ENCODE data around the gene HLX. TPM values are rescaled to one million over a fixed set of nuclear protein-coding genes. Genes with fewer than 3 reads are reported as not detected.
A peak's percentile ranks its signal among the peaks of the same experiment; 100 is the strongest.

Gene HLX
- total RNA-seq, 1 donor from 2014 or later = 4.0 TPM

DNA sequence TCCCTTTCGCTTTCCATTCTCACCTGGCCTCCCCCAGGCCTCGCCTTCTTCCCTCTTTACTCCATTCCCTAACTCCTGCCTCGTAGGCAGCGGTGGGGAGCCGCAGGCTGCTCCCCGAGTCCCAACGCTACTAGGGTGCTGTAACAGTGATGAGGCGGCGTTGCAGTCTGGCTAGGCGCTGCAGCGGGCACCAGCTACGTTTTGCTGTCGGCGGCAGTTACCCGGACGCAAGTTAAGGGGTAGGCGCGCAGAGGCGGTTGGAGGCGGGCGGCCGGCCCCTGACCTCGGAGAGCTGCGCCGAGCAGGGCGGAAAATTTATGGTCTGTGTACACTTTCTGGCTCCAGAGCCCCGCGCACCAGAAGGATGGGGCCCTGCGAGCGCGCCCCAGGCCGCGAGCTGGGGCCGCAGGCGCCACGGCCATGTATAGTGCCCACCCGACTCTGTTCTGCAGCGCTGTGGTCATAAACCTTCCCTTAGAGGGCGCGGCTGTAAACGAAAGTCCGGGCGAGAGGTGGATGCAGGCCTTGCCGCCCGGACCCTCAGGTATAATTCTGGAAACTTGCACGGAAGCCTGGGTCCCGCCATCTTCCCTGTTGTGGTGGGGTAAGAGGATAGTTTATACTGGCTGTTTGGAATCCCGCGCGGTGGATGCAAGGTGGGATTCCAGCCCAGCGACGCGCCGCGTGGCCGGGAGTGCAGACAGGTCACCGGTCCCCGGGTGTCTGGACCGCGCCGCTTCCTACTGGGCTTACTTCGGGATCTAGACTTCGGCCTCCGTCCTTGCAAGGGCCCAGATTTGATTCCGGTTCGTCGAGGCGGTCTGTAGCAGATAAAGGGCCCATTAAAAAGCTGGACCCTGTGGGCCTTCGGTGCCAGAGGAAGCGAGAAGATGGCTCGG is 15.0 kb downstream of the HLX start:
- DNase-seq (ENCODE audit: low read depth) = no peak

DNA sequence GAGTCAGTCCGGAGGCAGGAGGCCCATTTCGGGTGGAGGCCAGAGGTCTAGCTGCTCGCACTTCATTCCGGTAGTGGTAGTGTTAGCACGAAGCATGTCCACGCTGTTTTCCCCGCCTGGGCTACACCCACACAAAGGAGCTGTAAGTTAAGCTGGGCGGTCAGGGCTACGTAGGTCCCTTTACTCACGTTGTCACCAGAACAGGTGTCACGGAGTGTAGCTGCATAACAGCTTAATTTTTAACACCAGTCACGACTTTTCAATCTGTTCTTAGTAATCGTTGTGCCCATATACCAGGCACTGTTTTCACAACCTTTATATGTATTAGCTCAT is 15.6 kb downstream of the HLX start:
- DNase-seq (ENCODE audit: low read depth) = no peak

GRCh38 chr1:220895412-220895946 is 16.2 kb downstream of the HLX start:
- DNase-seq (ENCODE audit: low read depth) = no peak

DNA sequence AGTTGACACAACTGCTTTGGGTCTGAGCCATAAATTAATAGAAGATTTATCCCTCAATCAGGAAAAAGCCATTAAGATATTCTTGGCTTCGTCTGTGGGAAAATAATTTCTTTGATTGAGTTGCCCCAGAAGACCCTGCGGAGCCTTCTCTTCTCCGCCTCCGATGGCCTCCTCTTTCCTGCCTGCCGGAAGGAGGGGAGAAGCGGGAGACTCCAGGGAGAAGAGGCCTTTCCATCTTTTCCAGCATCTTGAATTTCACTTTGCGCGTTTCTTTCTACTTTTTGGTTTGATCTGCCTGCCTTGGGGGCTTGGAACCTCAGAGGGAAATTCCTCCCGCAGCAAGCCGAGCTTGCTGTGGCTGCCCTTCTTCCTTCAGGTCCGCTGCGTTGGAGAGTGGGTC is 16.8 kb downstream of the HLX start:
- no peak for DNase-seq (ENCODE audit: low read depth)

DNA sequence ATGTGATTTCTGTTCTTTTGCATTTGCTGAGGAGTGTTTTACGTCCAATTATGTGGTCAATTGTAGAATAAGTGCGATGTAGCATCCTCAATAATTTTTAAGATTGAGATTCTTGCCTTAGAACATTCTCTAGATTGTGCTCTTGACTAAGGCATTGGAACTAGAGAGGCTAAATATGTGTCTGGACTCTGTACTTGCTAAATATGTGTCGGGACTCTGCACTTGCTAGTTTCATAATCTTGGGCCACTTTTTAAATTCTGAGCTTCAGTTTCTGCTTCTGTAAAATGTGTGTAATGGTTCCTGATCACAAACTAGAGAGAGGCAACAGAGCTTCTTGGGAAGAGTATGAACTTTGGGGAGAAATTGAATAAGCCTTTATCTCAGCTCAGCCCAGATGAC is 21.6 kb downstream of the HLX start:
- no peak for DNase-seq (ENCODE audit: low read depth)

DNA sequence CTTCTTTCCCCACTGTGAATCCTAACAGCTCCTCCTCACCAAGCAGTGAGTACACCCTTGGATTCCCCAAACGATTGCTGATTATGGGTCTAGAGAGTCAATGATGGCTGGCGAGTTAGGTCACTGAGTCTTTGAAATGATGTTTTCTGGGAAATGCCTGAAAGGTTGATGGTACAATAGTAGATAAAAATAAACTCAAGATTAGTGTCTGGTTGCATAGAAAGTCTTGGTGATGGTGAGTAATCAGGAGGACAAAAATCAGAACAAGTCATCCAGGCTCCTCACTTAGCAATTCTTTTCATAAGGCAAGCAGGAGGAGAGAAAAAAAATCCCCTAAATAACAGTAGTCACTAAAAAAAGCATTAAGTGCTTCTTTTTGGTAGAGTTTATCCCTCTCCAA is 22.6 kb downstream of the HLX start:
- no peak for DNase-seq (ENCODE audit: low read depth)

DNA sequence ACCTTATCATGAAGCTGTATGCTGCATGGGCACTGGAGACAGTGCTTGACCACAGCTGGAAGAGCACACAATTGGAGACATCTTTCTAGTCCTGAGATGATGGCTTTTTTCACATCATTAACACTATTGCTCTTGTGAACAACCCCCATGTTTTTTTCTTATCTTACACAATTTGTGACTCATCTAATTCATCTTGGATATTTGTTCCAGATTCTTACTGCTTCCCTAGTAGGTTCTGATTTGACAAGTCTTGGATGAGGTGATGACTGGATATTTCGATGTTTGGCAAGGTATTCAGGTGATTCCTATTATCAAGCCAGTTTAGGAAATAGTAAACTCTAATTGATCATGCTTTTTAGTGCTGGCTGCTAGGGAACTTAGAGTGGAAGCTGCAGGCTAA is 23.7 kb downstream of the HLX start:
- DNase-seq (ENCODE audit: low read depth) = no peak

DNA sequence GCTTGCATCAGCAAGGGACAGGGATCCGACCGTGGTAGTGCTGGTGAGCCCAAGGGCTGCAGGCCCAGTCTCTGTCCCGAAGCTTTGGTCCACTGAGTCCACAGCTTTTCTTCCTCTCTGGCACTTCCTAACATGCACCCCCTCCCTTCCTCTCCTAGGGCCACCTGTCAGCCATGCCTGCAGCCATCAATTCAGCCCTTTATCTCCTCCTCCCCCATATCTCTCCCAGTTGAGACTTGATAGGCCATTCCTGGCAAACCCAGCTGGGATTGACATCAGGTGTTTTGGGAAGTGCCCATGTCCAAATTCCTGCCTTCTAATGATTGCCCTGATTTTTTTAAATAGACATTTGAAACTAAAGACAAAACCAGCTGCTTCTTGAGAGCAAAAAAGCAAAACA is 25.6 kb downstream of the HLX start:
- no peak for DNase-seq (ENCODE audit: low read depth)

DNA sequence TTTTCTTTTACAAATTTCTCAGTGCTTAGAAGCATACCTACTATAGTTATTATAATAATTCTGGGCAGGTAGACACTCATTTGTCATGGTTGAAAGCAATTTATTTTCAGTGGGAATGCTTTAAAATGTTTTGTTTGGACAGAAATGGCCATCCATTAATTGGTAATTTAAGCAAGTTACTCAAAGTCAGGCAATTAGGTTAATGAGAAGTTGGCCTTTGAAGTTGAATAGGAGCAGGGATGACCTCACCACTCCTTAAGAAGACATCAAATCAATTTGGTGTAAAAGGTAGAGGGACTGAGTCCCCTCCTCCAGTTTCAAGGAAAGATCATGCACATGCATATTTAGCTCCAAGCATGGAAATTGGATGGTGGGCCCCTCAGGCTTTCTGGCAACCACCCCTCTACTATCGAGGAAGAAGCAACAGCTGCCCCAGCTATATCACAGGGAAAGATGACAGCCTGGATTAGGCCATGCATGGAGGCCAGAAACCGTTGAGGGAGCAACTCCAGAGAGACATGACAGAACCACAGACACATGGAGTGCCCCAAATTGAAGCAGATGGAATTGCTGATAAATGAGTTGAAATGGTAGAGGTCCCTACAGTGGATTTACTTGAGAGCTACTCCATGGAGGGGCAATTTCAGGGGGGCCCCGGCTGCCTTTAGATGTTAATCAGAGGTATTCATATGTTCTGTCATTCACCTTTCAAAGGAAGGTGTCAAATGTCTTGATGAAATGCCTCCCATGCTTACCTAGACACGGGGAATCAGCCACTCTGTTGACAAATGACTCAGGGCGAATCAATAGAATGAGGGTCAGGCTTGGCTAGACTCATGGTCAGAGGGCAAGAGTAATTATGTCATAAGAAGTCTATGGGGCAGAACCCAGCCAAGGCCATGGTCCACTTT is 26.7 kb downstream of the HLX start:
- DNase-seq (ENCODE audit: low read depth) = no peak

- DNase-seq (ENCODE audit: low read depth) = no peak
Measured at GRCh38 chr1:220906561-220907334, 27.5 kb downstream of the HLX start.

DNA sequence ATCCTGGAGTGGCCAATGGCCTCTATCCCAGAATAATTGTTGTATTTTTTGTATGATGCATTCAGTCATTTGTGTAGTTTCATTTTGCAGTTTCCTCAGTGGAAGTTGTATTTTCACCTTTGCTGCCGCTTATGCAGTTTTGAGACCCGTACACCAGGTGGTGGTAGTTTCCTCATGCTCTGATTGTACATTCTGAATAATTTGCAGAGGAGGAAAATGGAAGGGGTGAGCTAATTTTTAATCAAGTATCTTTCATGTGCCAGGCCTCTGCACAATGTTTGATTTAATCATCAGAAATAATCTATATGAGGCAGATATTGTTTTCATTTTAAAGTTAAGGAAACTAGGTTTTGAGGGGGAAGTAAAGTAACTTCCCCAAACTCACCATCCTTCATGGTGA is 29.5 kb downstream of the HLX start:
- DNase-seq (ENCODE audit: low read depth) = peak; percentile 54

DNA sequence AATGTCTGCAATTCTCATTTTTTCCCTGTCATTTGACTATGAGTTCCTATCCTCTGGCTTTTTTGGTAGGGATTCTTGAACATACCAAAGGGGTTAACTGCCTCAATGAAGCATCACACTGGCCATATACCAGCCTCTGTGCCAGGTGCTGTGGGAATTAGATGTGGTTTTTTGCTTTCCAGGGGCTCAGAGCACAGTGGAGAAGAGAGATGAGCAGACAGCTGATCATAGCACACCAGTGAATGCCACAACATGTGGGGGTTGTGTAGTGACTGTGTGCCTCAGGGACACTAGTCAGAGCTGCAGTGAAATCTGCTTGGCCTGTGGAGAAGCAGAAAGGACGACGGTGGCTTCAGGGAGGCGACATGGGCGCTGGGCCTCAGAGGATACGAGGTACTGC is 30.8 kb downstream of the HLX start:
- peak; percentile 86 for DNase-seq (ENCODE audit: low read depth)

- DNase-seq (ENCODE audit: low read depth) = no peak
Measured at GRCh38 chr1:220914283-220915116, 35.3 kb downstream of the HLX start.

DNA sequence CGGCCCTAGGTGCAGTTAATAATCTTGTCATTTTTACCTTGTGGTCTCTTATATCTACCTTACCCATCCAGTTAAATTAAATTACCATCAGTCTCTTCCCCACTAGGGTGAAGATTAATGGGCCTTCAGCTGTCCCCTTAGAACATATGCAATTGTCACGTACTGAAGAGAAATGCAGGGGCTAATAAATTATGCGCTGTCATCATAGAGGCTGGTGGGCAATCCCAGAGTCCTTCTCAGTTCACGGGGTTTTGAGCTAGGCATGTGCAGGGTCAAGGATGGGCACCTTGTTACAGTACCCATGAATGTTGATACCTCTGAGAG is 35.8 kb downstream of the HLX start:
- no peak for DNase-seq (ENCODE audit: low read depth)

GRCh38 chr1:220915954-220916353 is 36.7 kb downstream of the HLX start:
- no peak for DNase-seq (ENCODE audit: low read depth)

DNA sequence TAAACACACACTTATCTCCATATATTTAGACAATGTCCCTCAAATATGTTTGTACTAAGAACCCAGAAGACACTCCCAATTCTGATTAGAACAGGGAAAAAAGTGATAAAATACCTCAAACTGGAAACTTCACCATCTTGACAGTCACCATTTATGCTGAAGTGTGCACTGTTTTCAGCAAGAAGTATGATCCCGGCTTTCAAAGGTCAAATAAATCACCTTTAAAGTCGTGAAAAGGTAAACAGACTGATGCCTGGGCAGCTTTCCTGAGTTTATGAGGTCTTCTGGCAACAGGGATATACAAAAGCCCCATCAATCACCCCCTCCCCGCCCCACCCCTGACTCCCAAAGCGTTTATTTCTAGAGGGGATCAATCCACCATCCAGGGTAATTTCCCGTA is 37.9 kb downstream of the HLX start:
- DNase-seq (ENCODE audit: low read depth) = no peak

- DNase-seq (ENCODE audit: low read depth) = no peak
Measured at GRCh38 chr1:220917535-220918209, 38.4 kb downstream of the HLX start.

DNA sequence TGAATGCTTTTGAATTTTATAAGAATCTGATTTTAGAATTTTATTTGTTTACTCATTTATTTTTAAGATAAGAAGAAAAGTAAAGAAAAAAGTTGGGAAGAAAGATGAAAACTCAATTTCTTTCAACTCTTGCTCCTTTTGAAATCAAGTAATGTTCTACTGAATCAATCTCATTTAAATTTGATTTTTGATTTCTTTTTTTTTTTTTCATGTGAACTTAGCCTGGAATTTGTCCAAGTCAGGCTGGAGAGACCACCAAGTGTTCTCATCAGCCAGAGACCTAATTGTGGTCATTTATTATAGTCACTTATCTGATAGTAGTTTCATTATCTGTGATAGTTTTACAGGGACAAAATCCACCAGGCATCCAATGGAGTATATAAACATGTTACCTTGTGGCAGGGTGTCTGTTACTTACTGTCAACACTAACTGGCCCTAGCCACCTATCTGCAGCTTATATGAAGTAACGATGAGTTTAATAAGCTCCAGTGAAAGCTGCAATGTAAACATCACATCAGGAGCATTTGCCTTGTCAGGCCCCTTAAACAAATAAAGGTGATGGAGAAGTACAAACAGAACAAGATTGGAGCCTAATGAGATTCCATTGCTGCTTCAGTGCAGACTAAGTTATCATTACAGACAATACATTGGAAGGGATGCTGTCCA is 39.2 kb downstream of the HLX start:
- no peak for DNase-seq (ENCODE audit: low read depth)

- DNase-seq (ENCODE audit: low read depth) = no peak
Measured at GRCh38 chr1:220920967-220921366, 41.7 kb downstream of the HLX start.

- DNase-seq (ENCODE audit: low read depth) = no peak
Measured at GRCh38 chr1:220921498-220921897, 42.3 kb downstream of the HLX start.

Data from myocyte (in vitro differentiated cells).